GM15510 (cell line): ENCODE measurements around the gene GNAI3.

Experiments used
- POLR2A ChIP-seq: IDR thresholded peaks from 3 replicates; pipeline ENCODE4 v1.6.1; 2011; ENCODE audit warnings: borderline replicate concordance; ENCODE audit not compliant: insufficient read length; ENCODE audit errors: extremely low read depth

GNAI3 gene

DNA sequence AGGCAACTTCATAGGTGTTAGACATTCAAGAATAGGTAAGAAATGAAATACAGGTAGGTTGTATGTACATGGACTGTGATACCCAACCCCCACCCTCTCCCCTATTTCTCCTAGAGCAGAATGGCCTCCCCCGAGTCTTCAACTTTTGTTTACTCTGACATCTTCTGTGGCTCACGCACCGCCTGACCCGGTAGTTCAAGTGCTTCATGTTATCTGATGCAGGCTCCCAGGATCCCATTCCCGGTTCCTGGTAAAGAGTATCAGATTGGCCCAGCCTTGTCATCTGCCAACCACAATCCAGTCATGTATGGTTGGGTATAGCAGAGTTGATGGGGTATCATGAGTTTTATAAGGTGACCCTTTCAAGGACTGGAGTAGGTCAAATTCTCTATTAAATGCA, 9.1 kb downstream of the GNAI3 start:
- no peak for TF ChIP-seq POLR2A

DNA sequence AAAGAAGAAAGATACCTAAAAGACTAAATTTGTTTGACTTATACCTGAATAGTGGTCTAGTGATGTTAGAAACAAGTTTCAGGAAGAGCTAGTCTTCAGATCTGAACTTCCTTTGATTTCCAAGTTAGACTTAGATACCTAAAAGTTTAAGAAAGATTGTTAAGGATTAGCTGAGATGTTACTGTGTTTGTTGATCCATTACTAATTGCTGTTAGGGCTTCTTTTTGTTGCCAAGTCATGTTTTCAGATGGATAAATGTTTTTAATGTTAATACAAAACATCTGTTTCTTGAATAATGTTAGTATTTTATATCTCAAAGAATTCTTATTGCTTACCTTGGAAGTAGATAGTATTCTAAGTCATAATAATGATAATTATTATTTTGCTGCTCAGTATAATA, 11.6 kb downstream of the GNAI3 start:
- TF ChIP-seq POLR2A = no peak

DNA sequence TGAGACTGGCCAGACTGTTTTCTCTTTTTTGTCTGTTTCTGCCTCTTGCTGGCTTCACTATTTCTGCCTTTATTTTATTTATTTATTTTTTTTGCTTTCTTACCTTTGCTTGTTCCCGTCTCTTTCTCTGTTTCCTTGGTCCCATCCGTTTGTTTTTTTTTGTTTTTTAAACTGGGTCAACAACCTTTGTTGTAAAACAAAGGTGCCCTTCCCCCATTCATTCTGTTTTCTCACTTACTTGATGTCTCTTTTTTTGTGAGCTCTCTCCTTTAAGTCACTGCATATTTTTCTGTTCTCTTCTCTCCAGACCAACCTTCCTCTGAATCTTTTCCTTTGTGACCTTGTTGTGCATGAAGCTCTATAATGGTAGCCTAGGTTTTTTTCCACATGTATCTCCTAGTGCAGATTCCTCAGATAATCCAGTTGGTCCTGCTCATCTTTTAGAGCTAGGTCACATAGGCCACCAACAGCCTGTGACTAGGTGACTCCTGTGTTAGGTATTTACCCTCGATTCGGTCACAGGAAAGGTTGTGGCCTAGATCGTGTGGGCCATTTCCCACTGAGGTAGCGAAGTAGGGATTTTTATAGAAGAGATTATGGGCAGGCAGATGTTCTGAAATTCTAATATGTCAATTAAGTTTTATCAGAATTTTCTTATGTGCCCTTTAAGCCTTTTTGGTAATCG, 15.9 kb downstream of the GNAI3 start:
- no peak for TF ChIP-seq POLR2A

- TF ChIP-seq POLR2A = no peak
Measured at GRCh38 chr1:109565241-109565640, 16.8 kb downstream of the GNAI3 start.

DNA sequence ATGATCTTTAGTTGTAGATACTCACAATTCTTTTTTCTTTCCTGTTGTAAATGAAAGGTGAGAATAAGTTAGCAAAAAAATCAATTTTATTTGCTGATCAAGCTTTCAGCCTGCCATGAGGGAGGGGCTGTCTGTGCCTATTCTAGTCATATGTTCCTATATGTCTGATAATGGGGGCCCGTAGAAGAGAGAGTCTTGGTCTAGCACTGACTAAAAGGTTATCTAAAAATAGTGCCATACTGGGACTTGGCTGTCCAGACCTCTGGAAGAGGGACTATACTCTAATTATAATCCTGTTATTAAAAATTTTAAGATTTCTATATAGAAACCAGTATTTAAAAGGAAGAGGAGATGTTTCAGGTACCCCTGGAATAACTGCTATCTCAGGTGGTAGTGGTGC, 18.6 kb downstream of the GNAI3 start:
- no peak for TF ChIP-seq POLR2A

DNA sequence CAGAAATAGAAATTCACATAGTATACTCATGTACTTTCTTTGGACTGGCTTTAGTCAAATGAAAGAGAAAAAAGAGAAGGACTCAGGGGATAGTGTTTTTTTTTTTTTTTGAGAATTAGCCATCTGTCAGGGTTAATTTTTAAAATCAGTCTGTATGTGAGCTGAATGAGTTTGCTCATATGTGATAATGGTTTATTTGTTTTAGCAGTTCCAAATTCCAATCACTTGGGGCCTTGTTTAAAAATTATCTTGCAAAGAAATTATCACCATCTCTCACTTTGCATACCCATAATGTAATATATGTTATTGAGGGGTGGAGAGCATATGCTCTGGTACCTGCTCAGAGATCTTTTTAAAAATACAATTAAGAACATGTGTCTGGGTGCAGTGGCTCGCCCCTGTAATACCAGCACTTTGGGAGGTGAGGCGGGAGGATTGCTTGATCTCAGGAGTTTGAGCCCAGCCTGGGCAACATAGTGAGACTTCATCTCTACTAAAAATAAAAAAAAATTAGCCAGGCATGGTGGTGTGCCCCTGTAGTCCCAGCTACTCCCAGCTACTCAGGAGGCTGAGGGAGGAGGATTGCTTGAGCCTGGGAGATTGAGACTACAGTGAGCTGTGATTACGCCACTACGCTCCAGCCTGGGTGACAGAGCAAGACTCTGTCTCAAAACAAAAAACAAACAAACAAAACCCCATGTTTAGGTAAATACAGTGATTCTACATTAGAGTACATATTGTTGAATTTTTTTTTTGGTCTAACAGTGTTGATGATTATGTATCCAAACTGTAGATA, 19.7 kb downstream of the GNAI3 start:
- no peak for TF ChIP-seq POLR2A

- TF ChIP-seq POLR2A = no peak
Measured at GRCh38 chr1:109569323-109569722, 20.9 kb downstream of the GNAI3 start.

DNA sequence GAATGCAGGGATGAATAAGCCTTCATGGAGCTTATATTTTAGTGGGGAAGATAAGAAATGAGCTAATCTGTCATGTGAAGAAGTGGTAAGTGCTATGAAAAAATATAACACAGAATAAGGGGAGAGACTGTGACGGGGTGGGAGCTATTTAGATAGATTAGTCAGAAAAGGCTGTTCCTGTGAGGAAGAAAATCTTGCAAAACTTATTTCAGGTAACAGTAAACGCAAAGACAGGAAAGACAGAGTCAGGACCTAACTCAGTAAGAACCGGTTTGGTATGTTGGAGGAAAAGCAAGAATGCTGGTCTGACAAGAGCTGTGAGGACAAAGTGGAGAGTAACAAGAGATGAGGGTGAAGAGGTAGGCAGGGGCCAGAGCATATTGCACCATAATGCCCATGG, 22.0 kb downstream of the GNAI3 start:
- no peak for TF ChIP-seq POLR2A

DNA sequence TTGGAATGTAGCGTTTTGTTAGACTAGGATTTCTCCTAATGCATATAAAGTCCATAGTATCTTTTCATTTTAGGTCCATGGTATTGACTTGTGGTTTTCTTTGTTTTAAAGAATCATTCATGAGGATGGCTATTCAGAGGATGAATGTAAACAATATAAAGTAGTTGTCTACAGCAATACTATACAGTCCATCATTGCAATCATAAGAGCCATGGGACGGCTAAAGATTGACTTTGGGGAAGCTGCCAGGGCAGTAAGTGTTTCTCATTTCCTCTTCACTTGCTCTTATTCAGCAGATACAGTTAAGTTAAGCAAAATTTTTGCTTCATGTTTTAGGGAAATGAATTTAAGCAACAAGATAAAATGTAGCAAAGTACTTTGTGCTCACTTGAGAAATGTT, 25.4 kb downstream of the GNAI3 start:
- TF ChIP-seq POLR2A = no peak

DNA sequence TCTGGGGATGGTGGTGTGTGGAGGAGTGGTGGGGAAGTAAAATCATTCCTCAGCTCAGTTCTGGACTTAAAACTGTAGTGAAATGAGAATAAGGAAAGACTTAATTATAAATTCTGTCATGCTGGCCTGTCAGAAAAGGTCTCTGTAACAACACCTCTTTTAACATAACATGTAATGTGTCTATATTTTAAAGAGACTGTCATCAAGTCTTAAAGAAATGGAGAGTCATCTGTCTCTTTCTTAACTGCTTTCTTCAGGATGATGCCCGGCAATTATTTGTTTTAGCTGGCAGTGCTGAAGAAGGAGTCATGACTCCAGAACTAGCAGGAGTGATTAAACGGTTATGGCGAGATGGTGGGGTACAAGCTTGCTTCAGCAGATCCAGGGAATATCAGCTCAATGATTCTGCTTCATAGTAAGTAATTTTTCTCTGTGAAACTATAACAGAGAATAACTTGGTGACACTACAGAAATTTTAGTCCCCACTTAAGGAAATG, 30.6 kb downstream of the GNAI3 start:
- TF ChIP-seq POLR2A = no peak

DNA sequence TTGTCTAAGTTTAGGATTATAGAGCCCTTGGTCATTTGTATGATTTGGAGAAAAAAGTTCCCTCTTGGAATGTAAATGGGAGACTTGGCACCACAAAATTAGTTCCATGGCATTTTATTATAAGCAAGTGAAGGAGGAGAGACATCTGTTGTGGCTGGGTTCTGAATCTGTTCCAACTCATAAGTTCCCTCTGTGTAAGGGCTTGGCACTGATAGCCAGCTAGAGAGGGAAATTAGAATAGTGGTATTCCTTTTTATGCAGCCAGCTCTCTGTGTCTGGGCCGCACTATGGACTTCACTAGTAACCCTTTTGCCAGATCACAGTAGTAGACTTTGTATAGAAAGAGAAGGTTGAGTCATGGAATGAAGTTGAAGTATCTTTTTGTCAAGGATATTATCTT, 31.1 kb downstream of the GNAI3 start:
- TF ChIP-seq POLR2A = no peak

- no peak for TF ChIP-seq POLR2A
Measured at GRCh38 chr1:109582021-109582420, 33.6 kb downstream of the GNAI3 start.

DNA sequence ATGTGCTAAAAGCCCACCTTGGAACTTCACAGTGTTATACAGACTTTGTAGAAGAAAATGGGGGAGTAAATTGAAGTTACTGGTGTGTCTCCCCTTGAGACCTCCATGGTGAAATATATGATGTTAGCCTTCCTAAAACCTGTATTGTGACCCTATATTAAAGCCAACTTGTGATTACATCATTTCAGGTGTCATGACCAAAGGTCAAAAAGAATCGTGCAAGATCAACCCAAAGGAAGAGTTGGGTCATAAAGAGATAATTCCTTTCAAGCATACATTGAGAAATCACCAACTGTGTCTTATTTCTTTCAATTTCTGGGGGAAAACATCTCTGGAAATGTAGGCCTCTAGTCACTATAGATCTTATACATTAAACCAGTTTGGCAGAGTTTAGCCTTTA, 36.4 kb downstream of the GNAI3 start:
- no peak for TF ChIP-seq POLR2A

DNA sequence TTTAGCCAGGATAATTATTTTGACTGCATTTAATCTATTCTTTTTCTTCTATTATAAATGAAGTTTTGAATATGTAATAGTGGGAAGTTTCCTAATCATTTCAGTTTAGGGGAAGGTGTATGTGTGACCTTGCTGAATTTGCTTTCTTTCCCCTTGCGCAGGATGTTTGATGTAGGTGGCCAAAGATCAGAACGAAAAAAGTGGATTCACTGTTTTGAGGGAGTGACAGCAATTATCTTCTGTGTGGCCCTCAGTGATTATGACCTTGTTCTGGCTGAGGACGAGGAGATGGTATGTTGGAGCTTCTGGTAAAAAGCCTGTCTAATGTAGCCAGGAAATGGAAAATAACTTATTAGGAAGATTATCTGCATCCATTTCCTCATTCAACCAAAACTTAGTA, 37.6 kb downstream of the GNAI3 start:
- TF ChIP-seq POLR2A = no peak

GRCh38 chr1:109589177-109589576, 40.8 kb downstream of the GNAI3 start:
- no peak for TF ChIP-seq POLR2A

DNA sequence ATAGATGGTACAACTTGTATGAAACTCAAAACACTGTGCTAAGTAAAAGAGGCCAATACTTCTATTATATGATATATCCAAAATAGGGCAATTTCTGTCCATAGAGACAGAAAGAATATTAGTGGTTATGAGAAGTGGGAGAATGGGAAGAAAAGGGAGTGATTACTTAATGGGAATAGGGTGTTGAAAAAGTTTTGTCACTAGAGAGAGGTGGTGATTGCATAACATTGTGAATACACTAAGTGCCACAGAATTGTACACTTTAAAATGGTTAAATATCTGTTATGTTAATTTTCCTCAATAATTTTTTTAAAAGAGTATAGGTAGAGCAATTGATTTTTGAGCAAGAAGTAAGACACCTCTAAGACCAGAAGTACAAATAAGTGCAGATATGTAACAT, 41.3 kb downstream of the GNAI3 start:
- TF ChIP-seq POLR2A = no peak
